Measurements from ENCODE around the gene PIP5KL1. TPM values are rescaled to one million over a fixed set of nuclear protein-coding genes. Genes with fewer than 3 reads are reported as not detected.

PIP5KL1 gene
- total RNA-seq, 1 experiment from 2014 or later = 3.9 TPM

- DNase-seq (ENCODE audit: low spot score) = no peak
- H3K27ac ChIP-seq (ENCODE audit: low read depth, low read length, poor library complexity, severe bottlenecking) = no peak overlapping the region
- no peaks in the 10 kb centered on the region for H3K27me3 ChIP-seq (replicated peaks; ENCODE audit: insufficient read depth, low read depth, low read length, poor library complexity)
- no TSS peak for BruUV-seq (replicated peaks)
- no peaks in the 10 kb centered on the region for H3K9me3 ChIP-seq (ENCODE audit: low read depth, low read length, poor library complexity, severe bottlenecking)
- H3K4me1 ChIP-seq (ENCODE audit: insufficient read depth, low read length, poor library complexity, severe bottlenecking) = peaks cover 13% of the 10 kb centered on the region
- TF ChIP-seq CTCF (conservative IDR thresholded peaks at IDR 0.05; ENCODE audit: low read depth, low read length) (no peak), EZH2 (IDR thresholded peaks at IDR 0.05; ENCODE audit: borderline replicate concordance, low read depth, low read length, poor library complexity, severe bottlenecking) (no peak)
- ChIA-PET POLR2A (ENCODE audit: low non-redundant PET) (no interaction called here), CTCF (no interaction called here)
- intact Hi-C loops (cut with micrococcal nuclease; ENCODE audit: unreplicated experiment) = no loop called here
- H3K4me3 ChIP-seq (ENCODE audit: low read depth, low read length, poor library complexity, severe bottlenecking) = peak overlapping the region; percentile 48
- H3K36me3 ChIP-seq (ENCODE audit: insufficient read depth, low read length, poor library complexity, severe bottlenecking) = no peaks in the 10 kb centered on the region
Measured at GRCh38 chr9:127926906-127927200, 3.7 kb downstream of the PIP5KL1 start.

- H3K4me1 ChIP-seq (ENCODE audit: insufficient read depth, low read length, poor library complexity, severe bottlenecking) = peaks cover 14% of the 10 kb centered on the region
- ChIA-PET POLR2A (ENCODE audit: low non-redundant PET) (no interaction called here), CTCF (no interaction called here)
- TF ChIP-seq CTCF (conservative IDR thresholded peaks at IDR 0.05; ENCODE audit: low read depth, low read length) = no peak
- no peak for TF ChIP-seq EZH2 (IDR thresholded peaks at IDR 0.05; ENCODE audit: borderline replicate concordance, low read depth, low read length, poor library complexity, severe bottlenecking)
- no peaks in the 10 kb centered on the region for H3K36me3 ChIP-seq (ENCODE audit: insufficient read depth, low read length, poor library complexity, severe bottlenecking)
- peak overlapping the region; percentile 48 for H3K4me3 ChIP-seq (ENCODE audit: low read depth, low read length, poor library complexity, severe bottlenecking)
- BruUV-seq (replicated peaks) = no TSS peak
- H3K9me3 ChIP-seq (ENCODE audit: low read depth, low read length, poor library complexity, severe bottlenecking) = no peaks in the 10 kb centered on the region
- no peak overlapping the region for H3K27ac ChIP-seq (ENCODE audit: low read depth, low read length, poor library complexity, severe bottlenecking)
- no peaks in the 10 kb centered on the region for H3K27me3 ChIP-seq (replicated peaks; ENCODE audit: insufficient read depth, low read depth, low read length, poor library complexity)
- no peak for DNase-seq (ENCODE audit: low spot score)
- intact Hi-C loops (cut with micrococcal nuclease; ENCODE audit: unreplicated experiment) = no loop called here
Measured at GRCh38 chr9:127925959-127926905, 4.3 kb downstream of the PIP5KL1 start.

GRCh38 chr9:127924736-127925444 is 5.7 kb downstream of the PIP5KL1 start:
- POLR2A ChIA-PET (ENCODE audit: low non-redundant PET) = interaction anchor here (0.6 kb wide), 1 partner anchor 342 kb away, joined by 14 read pairs; no protein-coding TSS in a partner anchor
- H3K9me3 ChIP-seq (ENCODE audit: low read depth, low read length, poor library complexity, severe bottlenecking) = no peaks in the 10 kb centered on the region
- no peak overlapping the region for H3K4me3 ChIP-seq (ENCODE audit: low read depth, low read length, poor library complexity, severe bottlenecking)
- CTCF ChIA-PET = interaction anchor here (1.4 kb wide), 1 partner anchor 190 kb away, joined by 3 read pairs; the partner anchor contains the start of gene TOR2A
- H3K27ac ChIP-seq (ENCODE audit: low read depth, low read length, poor library complexity, severe bottlenecking) = no peak overlapping the region
- H3K4me1 ChIP-seq (ENCODE audit: insufficient read depth, low read length, poor library complexity, severe bottlenecking) = peaks cover 9% of the 10 kb centered on the region
- intact Hi-C loops (cut with micrococcal nuclease; ENCODE audit: unreplicated experiment) = loop anchor here (5.0 kb wide), 3 partner anchors 423 to 988 kb away; no protein-coding TSS in a partner anchor
- BruUV-seq (replicated peaks) = no TSS peak
- TF ChIP-seq EZH2 (IDR thresholded peaks at IDR 0.05; ENCODE audit: borderline replicate concordance, low read depth, low read length, poor library complexity, severe bottlenecking) = no peak
- TF ChIP-seq CTCF (conservative IDR thresholded peaks at IDR 0.05; ENCODE audit: low read depth, low read length) = no peak
- no peaks in the 10 kb centered on the region for H3K36me3 ChIP-seq (ENCODE audit: insufficient read depth, low read length, poor library complexity, severe bottlenecking)
- DNase-seq (ENCODE audit: low spot score) = no peak
- H3K27me3 ChIP-seq (replicated peaks; ENCODE audit: insufficient read depth, low read depth, low read length, poor library complexity) = no peaks in the 10 kb centered on the region

All from A673 (cell line).